GM23338 (cell line): ENCODE measurements around the gene LZTS3. TPM values are rescaled to one million over a fixed set of nuclear protein-coding genes. Genes with fewer than 3 reads are reported as not detected.

Experiments
- ATAC-seq: fragments of 200-7000 bp; cut with Tn5 transposase; 3 replicates; pipeline ENCODE4 v1.9.1; 2020
- DNase-seq: peaks from one replicate; pipeline ENCODE4 v3.0.0-alpha.2; 2015; ENCODE audit warnings: low spot score
- H2AFZ ChIP-seq: fragments of 200-600 bp; sonication (generic); 2 replicates; pipeline ENCODE4 v1.8.0; 2016; ENCODE audit warnings: antibody characterized with exemption, mild to moderate bottlenecking, moderate library complexity
- H3F3A ChIP-seq: fragments of 200-600 bp; sonication (generic); replicated peaks from 2 replicates; pipeline ENCODE4 v1.8.0; 2017; ENCODE audit warnings: antibody characterized with exemption, mixed run types, low read depth
- H3K27ac ChIP-seq: fragments of 200-600 bp; sonication (generic); 2 replicates; pipeline ENCODE4 v1.6.1; 2016; ENCODE audit warnings: low read depth
- H3K27me3 ChIP-seq: fragments of 200-600 bp; sonication (generic); 2 replicates; pipeline ENCODE4 v1.8.0; 2016; ENCODE audit warnings: mild to moderate bottlenecking, mixed run types, moderate library complexity; ENCODE audit not compliant: insufficient read depth
- H3K36me3 ChIP-seq: fragments of 200-600 bp; sonication (generic); 2 replicates; pipeline ENCODE4 v1.8.0; 2016; ENCODE audit warnings: mild to moderate bottlenecking; ENCODE audit not compliant: insufficient read depth
- H3K4me1 ChIP-seq: fragments of 200-600 bp; sonication (generic); 2 replicates; pipeline ENCODE4 v1.8.0; 2016; ENCODE audit warnings: mild to moderate bottlenecking, moderate library complexity; ENCODE audit not compliant: insufficient read depth
- H3K4me2 ChIP-seq: fragments of 200-600 bp; sonication (generic); 2 replicates; pipeline ENCODE4 v1.7.1; 2017; ENCODE audit warnings: mixed run types
- H3K4me3 ChIP-seq: fragments of 200-600 bp; sonication (generic); 2 replicates; pipeline ENCODE4 v1.6.1; 2016; ENCODE audit warnings: mixed run types
- H3K79me2 ChIP-seq: fragments of 200-600 bp; sonication (generic); replicated peaks from 2 replicates; pipeline ENCODE4 v1.8.0; 2017; ENCODE audit warnings: mild to moderate bottlenecking; ENCODE audit not compliant: insufficient read depth
- H3K9me2 ChIP-seq: fragments of 200-600 bp; sonication (generic); 2 replicates; pipeline ENCODE4 v1.8.0; 2017; ENCODE audit not compliant: insufficient read depth
- H4K20me1 ChIP-seq: fragments of 200-600 bp; sonication (generic); replicated peaks from 2 replicates; pipeline ENCODE4 v1.8.0; 2017; ENCODE audit warnings: mild to moderate bottlenecking; ENCODE audit not compliant: insufficient read depth
- H3K27ac Mint-ChIP-seq: 2 replicates; pipeline ENCODE4 v1.8.0; 2020; ENCODE audit warnings: inconsistent platforms, mild to moderate bottlenecking, moderate library complexity, mixed read lengths
- H3K27me3 Mint-ChIP-seq: 3 replicates; pipeline ENCODE4 v1.8.0; 2022; ENCODE audit warnings: low read depth, mild to moderate bottlenecking, moderate library complexity, mixed read lengths, inconsistent platforms; ENCODE audit not compliant: insufficient read depth, poor library complexity
- H3K36me3 Mint-ChIP-seq: 3 replicates; pipeline ENCODE4 v1.8.0; 2021; ENCODE audit warnings: low read depth, mild to moderate bottlenecking, inconsistent platforms, moderate library complexity, mixed read lengths
- H3K4me1 Mint-ChIP-seq: 3 replicates; pipeline ENCODE4 v1.8.0; 2020; ENCODE audit warnings: mild to moderate bottlenecking, inconsistent platforms, mixed read lengths
- H3K4me3 Mint-ChIP-seq: 3 replicates; pipeline ENCODE4 v1.8.0; 2021; ENCODE audit warnings: moderate library complexity, mild to moderate bottlenecking, inconsistent platforms, mixed read lengths
- H3K9me3 Mint-ChIP-seq: 3 replicates; pipeline ENCODE4 v1.8.0; 2020; ENCODE audit warnings: moderate library complexity, mild to moderate bottlenecking, inconsistent platforms, mixed read lengths
- CREB1 ChIP-seq: fragments of 250-450 bp; sonication (Bioruptor Pico); IDR thresholded peaks from 2 replicates; pipeline ENCODE4 v1.5.0; 2020; ENCODE audit warnings: low read depth, mild to moderate bottlenecking, moderate library complexity
- CTCF ChIP-seq, 2 experiments: fragments of 200-600 bp in 1 of 2; sonication (generic) in 1 of 2; conservative IDR thresholded peaks; 2 replicates each; pipeline versions ENCODE4 v1.5.1 to v1.6.1; 2016 to 2017; ENCODE audit warnings: antibody characterized with exemption in 2 of 2, low read depth in 2 of 2, mild to moderate bottlenecking in 2 of 2, moderate library complexity in 1 of 2
- ETS1 ChIP-seq: IDR thresholded peaks from 2 replicates; pipeline ENCODE4 v1.6.1; 2016; ENCODE audit warnings: antibody characterized with exemption
- EZH2 ChIP-seq: fragments of 200-600 bp; sonication (generic); IDR thresholded peaks from one replicate; pipeline ENCODE4 v1.8.0; 2017; ENCODE audit warnings: antibody characterized with exemption, mild to moderate bottlenecking, low read depth; ENCODE audit not compliant: unreplicated experiment
- JUNB ChIP-seq: IDR thresholded peaks from one replicate; pipeline ENCODE4 v1.6.1; 2016; ENCODE audit warnings: antibody characterized with exemption; ENCODE audit not compliant: unreplicated experiment
- NANOG ChIP-seq: IDR thresholded peaks from 2 replicates; pipeline ENCODE4 v1.6.1; 2016; ENCODE audit warnings: antibody characterized with exemption, borderline replicate concordance
- POLR2AphosphoS5 ChIP-seq: IDR thresholded peaks from 2 replicates; pipeline ENCODE4 v1.6.1; 2016; ENCODE audit warnings: antibody characterized with exemption, low read depth
- STAT1 ChIP-seq: IDR thresholded peaks from one replicate; pipeline ENCODE4 v1.6.1; 2016; ENCODE audit warnings: antibody characterized with exemption; ENCODE audit not compliant: unreplicated experiment
- ZNF462 ChIP-seq: fragments of 250-450 bp; sonication (Bioruptor Pico); IDR thresholded peaks from 2 replicates; pipeline ENCODE4 v1.5.0; 2020; ENCODE audit warnings: mild to moderate bottlenecking, moderate library complexity
- polyA plus RNA-seq: library from polyadenylated mRNA; unstranded; fragments of >200 nt; fragmentation: Nextera tagmentation; extraction: Ambion mirVana; gene quantifications from 2 replicates; pipeline ENCODE4 v1.2.1, GENCODE V29; 2016
- total RNA-seq: library from RNA; depleted of rRNA; stranded (reverse); fragments of >200 nt; shearing (Covaris generic); gene quantifications from 2 replicates; pipeline ENCODE4 v1.2.3, GENCODE V29; 2014

LZTS3 gene
- total and polyA plus RNA-seq, 2 experiments from 2014 or later = 9.7 to 40.7 TPM

- DNase-seq (no peak), ATAC-seq (no peak)
- H3K4me2 ChIP-seq = peak overlapping the region; percentile 88
- no peak overlapping the region for H3K27ac Mint-ChIP-seq
- no peaks in the 10 kb centered on the region; the same call in 2 of the 3 replicates for H3K9me3 Mint-ChIP-seq
- no peak overlapping the region for H3K27ac ChIP-seq
- H3K4me3 ChIP-seq = peak overlapping the region; percentile 73; the same call in 1 of the 2 replicates
- peaks cover 9% of the 10 kb centered on the region; the same call in 1 of the 3 replicates for H3K36me3 Mint-ChIP-seq
- H3K4me1 ChIP-seq = peaks cover 25% of the 10 kb centered on the region
- H3K27me3 Mint-ChIP-seq = peaks cover 19% of the 10 kb centered on the region
- peaks cover 5% of the 10 kb centered on the region; the same call in 1 of the 2 replicates for H3K27me3 ChIP-seq
- H3K4me3 Mint-ChIP-seq = peak overlapping the region; percentile 78
- H3F3A ChIP-seq = 0 out of 2 replicates have a peak, but pooled peaks cover 13% of the 10 kb centered on the region
- H3K9me2 ChIP-seq = no peaks in the 10 kb centered on the region
- H2AFZ ChIP-seq = no peak overlapping the region
- H3K79me2 ChIP-seq = peaks cover 13% of the 10 kb centered on the region
- no peaks in the 10 kb centered on the region for H3K36me3 ChIP-seq
- H3K4me1 Mint-ChIP-seq = peaks cover 45% of the 10 kb centered on the region
- TF ChIP-seq CTCF (conservative IDR thresholded peaks at IDR 0.05; ENCODE audit: low read depth in 2 of 2) (no peak), ZNF462 (no peak), ETS1 (no peak), NANOG (no peak), STAT1 (no peak), JUNB (no peak), EZH2 (no peak), CREB1 (CRISPR knock-in tag) (no peak), POLR2AphosphoS5 (no peak)
- no peaks in the 10 kb centered on the region for H4K20me1 ChIP-seq
These were observed 1.8 kb downstream of the LZTS3 start for GRCh38 chr20:3171391-3172125.
